HG03439 (cell line): Measurements from ENCODE around the gene SLC35F6.
"Not testable (repeated sequence)": the region's sequence is repeated elsewhere in the genome, so short reads cannot be mapped to it uniquely, and the experiment has no call there.

Experiments used
- ATAC-seq: cut with Tn5 transposase; IDR thresholded peaks from one replicate; pipeline ENCODE4 v1.9.1; 2021; ENCODE audit warnings: mild to moderate bottlenecking, moderate library complexity; ENCODE audit not compliant: unreplicated experiment

SLC35F6 gene

GRCh38 chr2:26780203-26780760 lies 16.2 kb downstream of the SLC35F6 start:
- ATAC-seq: no peak

- no peak for ATAC-seq
These were observed 19.0 kb downstream of the SLC35F6 start for GRCh38 chr2:26782876-26783704.

- no peak for ATAC-seq
These were observed 20.6 kb downstream of the SLC35F6 start for GRCh38 chr2:26784570-26785234.

- ATAC-seq: peak; percentile 97
These were observed 21.5 kb downstream of the SLC35F6 start, which contains the start of gene CENPA for GRCh38 chr2:26785431-26786206. TSS of gene CENPA (plus strand) at chr2:26786056. CDS start at chr2:26786197, 141 bp downstream.

GRCh38 chr2:26786207-26787028 lies 22.3 kb downstream of the SLC35F6 start:
- ATAC-seq: peak; percentile 24

GRCh38 chr2:26792720-26793119 lies 28.6 kb downstream of the SLC35F6 start:
- ATAC-seq: no peak

GRCh38 chr2:26793518-26793917 lies 29.4 kb downstream of the SLC35F6 start:
- no peak for ATAC-seq

GRCh38 chr2:26795135-26795534 lies 31.1 kb downstream of the SLC35F6 start:
- not testable (repeated sequence) for ATAC-seq

GRCh38 chr2:26801328-26801727 lies 37.2 kb downstream of the SLC35F6 start:
- ATAC-seq: no peak

- no peak for ATAC-seq
These were observed 37.7 kb downstream of the SLC35F6 start for GRCh38 chr2:26801796-26802195.

GRCh38 chr2:26805241-26805676 lies 41.2 kb downstream of the SLC35F6 start:
- no peak for ATAC-seq

GRCh38 chr2:26807788-26808460 lies 43.8 kb downstream of the SLC35F6 start:
- ATAC-seq: no peak

GRCh38 chr2:26809211-26809610 lies 45.1 kb downstream of the SLC35F6 start:
- ATAC-seq: no peak

- ATAC-seq: no peak
These were observed 45.9 kb downstream of the SLC35F6 start for GRCh38 chr2:26809876-26810577.

- no peak for ATAC-seq
These were observed 47.2 kb downstream of the SLC35F6 start for GRCh38 chr2:26811261-26811660.

- no peak for ATAC-seq
These were observed 48.0 kb downstream of the SLC35F6 start for GRCh38 chr2:26811791-26812694.

- no peak for ATAC-seq
These were observed 48.6 kb downstream of the SLC35F6 start for GRCh38 chr2:26812731-26813130.
